HS-27A (cell line): Measurements from ENCODE around the gene CABCOCO1.

Experiments used
- DNase-seq: peaks from one replicate; pipeline ENCODE4 v3.0.0-alpha.2; 2012; ENCODE audit warnings: low read depth, missing footprints

Gene CABCOCO1

GRCh38 chr10:61662794-61663259 lies at the start of gene CABCOCO1:
CABCOCO1 (plus strand) TSS chr10:61662929; CDS start chr10:61662973, 44 bp downstream.
- DNase-seq, result no peak

- no peak for DNase-seq
Measured at GRCh38 chr10:61613665-61614064, 49.1 kb upstream of the CABCOCO1 start.

GRCh38 chr10:61616611-61617010 lies 46.1 kb upstream of the CABCOCO1 start:
- no peak for DNase-seq

GRCh38 chr10:61617180-61617579 lies 45.5 kb upstream of the CABCOCO1 start:
- DNase-seq, result no peak

- no peak for DNase-seq
Measured at GRCh38 chr10:61617586-61617985, 45.1 kb upstream of the CABCOCO1 start.

GRCh38 chr10:61618388-61618961 lies 44.3 kb upstream of the CABCOCO1 start:
- DNase-seq, result no peak

GRCh38 chr10:61620506-61620905 lies 42.2 kb upstream of the CABCOCO1 start:
- no peak for DNase-seq

- DNase-seq, result no peak
Measured at GRCh38 chr10:61621605-61622051, 41.1 kb upstream of the CABCOCO1 start.

- DNase-seq, result no peak
Measured at GRCh38 chr10:61623161-61623560, 39.6 kb upstream of the CABCOCO1 start.

- DNase-seq, result no peak
Measured at GRCh38 chr10:61626209-61626608, 36.5 kb upstream of the CABCOCO1 start.

GRCh38 chr10:61627266-61627665 lies 35.5 kb upstream of the CABCOCO1 start:
- DNase-seq, result no peak

GRCh38 chr10:61628151-61628874 lies 34.4 kb upstream of the CABCOCO1 start:
- DNase-seq, result no peak

- peak; percentile 66 for DNase-seq
Measured at GRCh38 chr10:61628875-61629513, 33.7 kb upstream of the CABCOCO1 start.

GRCh38 chr10:61629576-61629975 lies 33.2 kb upstream of the CABCOCO1 start:
- no peak for DNase-seq

GRCh38 chr10:61632057-61632670 lies 30.6 kb upstream of the CABCOCO1 start:
- DNase-seq, result no peak

GRCh38 chr10:61633665-61634064 lies 29.1 kb upstream of the CABCOCO1 start:
- DNase-seq, result no peak

- no peak for DNase-seq
Measured at GRCh38 chr10:61634746-61635145, 28.0 kb upstream of the CABCOCO1 start.

GRCh38 chr10:61635471-61635870 lies 27.3 kb upstream of the CABCOCO1 start:
- DNase-seq, result no peak

- no peak for DNase-seq
Measured at GRCh38 chr10:61635932-61636331, 26.8 kb upstream of the CABCOCO1 start.

GRCh38 chr10:61639952-61640351 lies 22.8 kb upstream of the CABCOCO1 start:
- no peak for DNase-seq

GRCh38 chr10:61640856-61641255 lies 21.9 kb upstream of the CABCOCO1 start:
- DNase-seq, result no peak

GRCh38 chr10:61642150-61642571 lies 20.6 kb upstream of the CABCOCO1 start:
- no peak for DNase-seq

- no peak for DNase-seq
Measured at GRCh38 chr10:61642676-61643075, 20.1 kb upstream of the CABCOCO1 start.
